AG08396 (cell line): ENCODE results near the gene SH3BP5.

Experiments used
- DNase-seq: peaks from one replicate; pipeline ENCODE4 v3.0.0; 2012; ENCODE audit warnings: low spot score, mixed read lengths

SH3BP5 gene

GRCh38 chr3:15243822-15244482 is 88.4 kb downstream of the SH3BP5 start:
- no peak for DNase-seq

DNA sequence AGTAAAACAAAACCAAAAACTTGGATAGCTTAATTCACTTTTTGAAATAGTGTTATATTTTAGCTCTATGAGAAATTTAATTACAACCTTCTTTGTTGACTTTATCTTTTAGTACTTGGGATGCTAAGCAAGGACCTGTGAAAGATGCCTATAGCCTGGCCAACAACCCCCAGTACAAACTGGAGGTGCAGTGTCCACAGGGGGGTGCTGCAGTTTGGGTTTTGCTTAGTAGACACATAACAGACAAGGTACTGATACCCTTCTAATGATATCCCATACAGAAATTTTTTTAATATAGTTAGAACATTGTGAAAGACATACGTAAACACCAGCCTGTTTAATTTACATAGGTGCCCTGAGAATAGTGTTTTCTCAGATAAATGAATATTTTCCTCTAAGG is 91.0 kb downstream of the SH3BP5 start:
- DNase-seq: no peak

DNA sequence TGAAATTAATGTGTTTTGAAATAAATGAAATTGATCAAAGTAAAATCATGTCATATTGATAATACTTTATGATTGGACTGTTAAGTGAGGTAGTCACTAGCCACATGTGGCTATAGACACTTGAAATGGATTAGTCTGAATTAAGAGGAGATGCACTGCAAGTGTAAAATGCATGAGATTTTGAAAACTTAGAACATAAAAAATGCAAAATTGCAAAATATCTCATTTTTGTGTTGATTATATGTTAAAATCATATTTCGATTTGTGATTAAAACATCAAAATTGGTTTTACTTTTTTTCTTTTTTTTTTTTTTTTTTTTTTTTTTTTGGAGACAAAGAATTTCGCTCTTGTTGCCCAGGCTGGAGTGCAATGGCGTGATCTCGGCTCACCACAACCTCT is 103.1 kb downstream of the SH3BP5 start:
- no peak for DNase-seq

DNA sequence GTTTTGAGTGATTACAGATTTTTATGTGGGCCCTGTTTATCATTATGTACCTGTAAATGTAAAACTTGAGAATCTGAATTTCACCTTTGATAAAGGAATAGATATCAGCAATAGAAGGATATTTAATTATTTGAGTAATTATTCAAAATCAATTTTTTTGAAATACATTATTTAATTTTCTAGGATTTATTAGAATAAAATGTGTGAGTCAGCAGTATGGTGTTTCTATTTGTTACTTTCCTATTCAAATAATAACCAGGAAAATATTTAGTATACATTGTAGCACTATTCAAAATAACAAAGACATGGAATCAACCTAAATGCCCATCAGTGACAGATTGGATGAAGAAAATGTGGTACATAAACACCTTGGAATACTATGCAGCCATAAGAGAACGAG is 104.2 kb downstream of the SH3BP5 start:
- DNase-seq: no peak

DNA sequence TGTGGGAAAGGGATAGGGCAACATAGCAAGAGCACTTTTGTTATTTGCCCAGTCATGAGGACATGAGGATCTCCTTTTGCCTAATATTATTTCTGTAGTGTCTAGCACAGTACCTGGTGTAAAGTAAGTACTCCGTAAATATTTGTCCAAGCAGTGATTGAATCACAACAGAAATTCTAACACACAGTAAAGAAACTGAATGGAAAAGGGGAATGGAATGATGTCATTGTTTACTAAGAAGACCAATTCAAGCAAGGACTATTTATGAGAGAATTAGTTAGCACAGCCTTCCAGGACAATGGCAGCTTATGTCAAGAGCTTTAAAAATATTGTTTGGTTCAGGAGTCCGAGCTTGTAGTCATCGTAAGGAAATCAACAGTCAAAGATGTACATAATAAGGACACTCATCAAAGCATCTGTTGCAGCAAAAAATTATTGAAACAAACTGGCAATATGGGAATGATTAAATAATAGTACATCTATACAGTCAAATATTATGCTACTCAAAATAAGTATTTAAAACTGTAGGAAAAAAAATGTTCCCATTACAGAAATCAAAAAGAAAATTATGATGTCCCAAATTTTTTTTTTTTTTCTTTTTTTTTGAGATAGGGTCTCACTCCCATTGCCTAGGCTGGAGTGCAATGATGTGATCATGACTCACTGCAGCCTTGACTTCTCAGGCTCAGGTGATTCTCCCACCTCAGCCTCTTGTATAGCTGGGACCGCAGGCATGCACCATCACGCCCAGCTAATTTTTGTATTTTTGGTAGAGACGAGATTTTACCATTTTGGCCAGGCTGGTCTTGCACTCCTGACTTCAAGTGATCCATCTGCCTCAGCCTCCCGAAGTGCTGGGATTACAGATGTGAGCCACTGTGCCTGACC is 108.5 kb downstream of the SH3BP5 start:
- DNase-seq: peak; percentile 14

GRCh38 chr3:15221574-15222217 is 110.7 kb downstream of the SH3BP5 start:
- DNase-seq: no peak

- no peak for DNase-seq
Measured at GRCh38 chr3:15220661-15221060, 111.7 kb downstream of the SH3BP5 start.

GRCh38 chr3:15220056-15220455 is 112.3 kb downstream of the SH3BP5 start:
- DNase-seq: no peak

DNA sequence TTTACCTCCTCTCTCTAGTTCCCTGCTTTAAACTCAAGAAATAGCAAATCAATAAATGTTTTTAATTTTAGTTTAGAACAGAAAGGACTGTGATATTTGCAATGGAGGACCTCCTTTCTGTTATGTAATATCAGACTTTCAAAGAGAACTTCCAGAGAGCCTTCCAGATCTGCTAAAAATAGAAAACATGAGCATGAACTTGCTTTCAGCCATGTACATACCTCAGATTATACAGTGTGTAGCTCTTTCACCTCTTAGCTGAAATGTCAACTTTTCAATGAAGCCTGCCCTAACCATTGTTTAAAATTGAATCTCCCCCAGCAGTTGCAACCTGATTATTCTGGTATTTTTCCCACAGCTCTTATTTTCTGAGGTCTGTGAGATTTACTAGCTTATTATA is 113.7 kb downstream of the SH3BP5 start:
- DNase-seq: no peak

DNA sequence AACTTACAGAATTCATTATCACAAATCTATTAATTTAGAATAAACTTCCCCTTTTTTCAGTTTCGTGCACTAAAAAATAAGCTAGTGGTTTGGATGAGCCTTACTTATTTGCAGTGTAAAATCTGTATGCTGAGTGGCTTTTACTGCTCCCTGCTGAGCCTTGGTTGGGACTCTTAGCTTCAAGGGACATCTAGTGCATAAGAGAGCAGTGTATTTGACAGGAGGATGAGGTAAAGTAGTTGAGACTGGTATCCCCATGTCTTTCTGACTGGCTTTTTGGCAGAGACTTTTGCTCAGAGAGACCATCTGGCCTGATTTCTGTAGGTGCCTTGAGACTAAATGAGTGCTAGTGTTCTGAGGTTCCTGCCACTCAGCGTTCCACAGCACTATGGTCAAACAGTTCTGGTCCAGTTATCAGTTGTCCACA is 114.5 kb downstream of the SH3BP5 start:
- no peak for DNase-seq

GRCh38 chr3:15217011-15217671 is 115.2 kb downstream of the SH3BP5 start:
- DNase-seq: no peak

DNA sequence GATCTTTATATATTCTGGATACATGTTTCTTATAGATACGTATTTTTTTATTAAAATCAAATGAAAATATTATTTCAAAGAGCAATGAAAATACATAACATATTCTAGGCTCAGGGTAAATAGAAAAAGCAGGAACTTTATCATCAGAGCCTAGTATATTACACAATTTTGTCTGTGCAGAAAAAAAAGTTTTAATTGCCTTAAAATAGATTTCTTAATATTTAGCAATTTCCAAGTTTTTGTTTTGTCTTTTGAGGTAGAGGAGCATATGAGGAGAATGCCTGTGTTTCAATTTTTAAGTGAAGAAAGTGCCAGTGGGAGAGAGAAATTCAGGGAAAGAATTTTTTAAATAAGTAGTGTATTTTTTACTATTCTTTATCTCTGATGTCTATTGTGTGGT is 115.9 kb downstream of the SH3BP5 start:
- no peak for DNase-seq

DNA sequence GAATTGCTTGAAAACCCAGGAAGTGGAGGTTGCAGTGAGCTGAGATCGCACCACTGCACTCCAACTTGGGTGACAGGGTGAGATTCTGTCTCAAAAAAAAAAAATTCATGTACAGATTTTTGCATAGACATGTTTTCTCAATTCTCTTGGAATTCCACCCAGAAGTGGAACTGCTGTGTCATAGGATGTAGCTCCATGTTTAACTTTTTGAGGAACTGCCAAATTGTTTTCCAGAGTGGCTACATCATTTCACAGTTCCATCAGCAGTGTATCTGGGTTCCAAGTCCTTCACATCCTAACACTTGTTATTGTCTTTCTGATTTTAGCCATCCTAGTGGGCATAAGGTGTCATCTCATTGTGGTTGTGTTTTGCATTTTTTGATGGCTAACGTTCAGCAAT is 116.4 kb downstream of the SH3BP5 start:
- DNase-seq: no peak

- DNase-seq: no peak
Measured at GRCh38 chr3:15214758-15215157, 117.6 kb downstream of the SH3BP5 start.

- no peak for DNase-seq
Measured at GRCh38 chr3:15211937-15212336, 120.4 kb downstream of the SH3BP5 start.

GRCh38 chr3:15207836-15208504 is 124.4 kb downstream of the SH3BP5 start:
- DNase-seq: peak; percentile 8

GRCh38 chr3:15206662-15207576 is 125.5 kb downstream of the SH3BP5 start:
- peak; percentile 18 for DNase-seq

- peak; percentile 98 for DNase-seq
Measured at GRCh38 chr3:15205934-15206661, 126.3 kb downstream of the SH3BP5 start, which contains the start of gene CAPN7. CAPN7 (plus strand) TSS chr3:15206246; CDS start chr3:15206496, 250 bp downstream.

GRCh38 chr3:15205482-15205933 is 126.9 kb downstream of the SH3BP5 start:
- no peak for DNase-seq
